Measurements from ENCODE around the gene ATG16L2. TPM values are rescaled to one million over a fixed set of nuclear protein-coding genes. Genes with fewer than 3 reads are reported as not detected.

ATG16L2 gene
- total and polyA plus RNA-seq, 7 donors: 4.6 to 47.7 (median 17.5) TPM

DNA sequence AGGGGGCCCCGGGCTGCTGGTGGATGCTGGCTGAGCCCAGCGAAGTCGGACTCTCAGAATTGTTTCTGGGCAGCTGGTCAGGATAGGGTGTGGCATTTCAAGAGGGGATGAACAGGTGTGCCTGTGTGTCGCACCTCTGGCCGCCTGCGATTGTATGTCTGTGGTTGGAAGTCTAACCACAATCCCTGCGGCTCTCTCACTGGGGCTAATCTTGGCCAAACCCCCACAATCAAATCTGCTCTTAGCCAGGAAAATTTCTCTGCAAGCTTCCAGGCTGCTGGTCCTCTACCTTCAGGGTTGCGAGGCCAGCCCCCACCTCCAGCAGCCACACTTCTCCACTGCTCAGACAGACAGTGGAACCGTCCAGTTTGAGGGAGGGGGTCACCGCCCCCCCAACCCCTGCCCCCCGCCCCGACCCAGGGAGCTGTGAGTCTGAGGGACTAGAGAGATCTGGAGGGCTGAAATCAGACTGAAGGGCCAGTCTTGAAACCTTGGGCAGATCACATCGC is 953 bp downstream of the ATG16L2 start:
- Histone ChIP-seq H3K36me3 (peaks cover 0 to 21% (median 8%) of the 10 kb centered on the region in 4 donors), H3K27me3 (no peaks in the 10 kb centered on the region), H3K9me3 (no peaks in the 10 kb centered on the region), H3K4me3 (peak overlapping the region; percentile 73 to 94 (median 84)), H3K4me1 (peaks cover 0 to 39% (median 37%) of the 10 kb centered on the region in 4 donors), H3K27ac (peak overlapping the region; percentile 87 to 93 (median 92))
- intact Hi-C loops (cut with DNase I): loop anchor here (2.0 kb wide), 2 partner anchors 22 to 90 kb away; no protein-coding TSS in a partner anchor
- TF ChIP-seq POLR2AphosphoS5 (IDR thresholded peaks at IDR 0.05) (no peak), EP300 (IDR thresholded peaks at IDR 0.05) (no peak), CTCF (IDR thresholded peaks at IDR 0.05) (no peak)
- 9 to 10% methylated on average over 13 of the region's 13 CpGs for WGBS, 2 donors
- DNase-seq: no peak

- H3K4me3 ChIP-seq: peak overlapping the region in 1 of 4 donors; percentile 92
- peaks cover 0 to 45% (median 42%) of the 10 kb centered on the region in 4 donors for H3K4me1 ChIP-seq
- no peaks in the 10 kb centered on the region for H3K27me3 ChIP-seq
- intact Hi-C loops (cut with DNase I): no loop called here
- H3K9me3 ChIP-seq: no peaks in the 10 kb centered on the region
- DNase-seq: no peak
- no peak overlapping the region for H3K27ac ChIP-seq
- H3K36me3 ChIP-seq: peaks cover 0 to 21% (median 8%) of the 10 kb centered on the region in 4 donors
- TF ChIP-seq POLR2A (IDR thresholded peaks at IDR 0.05) (no peak), EP300 (IDR thresholded peaks at IDR 0.05) (no peak), POLR2AphosphoS5 (IDR thresholded peaks at IDR 0.05) (no peak), CTCF (IDR thresholded peaks at IDR 0.05) (no peak)
- 73 to 85% methylated on average over 7 of the region's 7 CpGs for WGBS, 2 donors
Measured at GRCh38 chr11:72816404-72816990, 2.3 kb downstream of the ATG16L2 start.

GRCh38 chr11:72817966-72818365 is 3.8 kb downstream of the ATG16L2 start:
- WGBS, 2 donors: 98% methylated on average over 4 of the region's 4 CpGs
- no peaks in the 10 kb centered on the region for H3K9me3 ChIP-seq
- no peak for DNase-seq
- peaks cover 0 to 21% (median 8%) of the 10 kb centered on the region in 4 donors for H3K36me3 ChIP-seq
- H3K27me3 ChIP-seq: no peaks in the 10 kb centered on the region
- peaks cover 0 to 46% (median 36%) of the 10 kb centered on the region in 4 donors for H3K4me1 ChIP-seq
- intact Hi-C loops (cut with DNase I): no loop called here
- TF ChIP-seq POLR2A (IDR thresholded peaks at IDR 0.05) (no peak), EP300 (IDR thresholded peaks at IDR 0.05) (no peak), POLR2AphosphoS5 (IDR thresholded peaks at IDR 0.05) (no peak), CTCF (IDR thresholded peaks at IDR 0.05) (no peak)
- H3K27ac ChIP-seq: no peak overlapping the region
- H3K4me3 ChIP-seq: no peak overlapping the region

- Histone ChIP-seq H3K9me3 (no peaks in the 10 kb centered on the region), H3K27me3 (no peaks in the 10 kb centered on the region), H3K4me1 (peaks cover 0 to 37% (median 30%) of the 10 kb centered on the region in 4 donors), H3K36me3 (peaks cover 0 to 21% (median 8%) of the 10 kb centered on the region in 4 donors), H3K4me3 (no peak overlapping the region), H3K27ac (no peak overlapping the region)
- intact Hi-C loops (cut with DNase I): no loop called here
- TF ChIP-seq POLR2AphosphoS5 (IDR thresholded peaks at IDR 0.05): no peak
- no peak for TF ChIP-seq CTCF (IDR thresholded peaks at IDR 0.05)
- TF ChIP-seq POLR2A (IDR thresholded peaks at IDR 0.05): no peak
- TF ChIP-seq EP300 (IDR thresholded peaks at IDR 0.05): no peak
- 94 to 95% methylated on average over 4 of the region's 4 CpGs for WGBS, 2 donors
- DNase-seq: no peak
Measured at GRCh38 chr11:72818971-72819370, 4.8 kb downstream of the ATG16L2 start.
